ENCODE data around the gene TSKS. TPM values are rescaled to one million over a fixed set of nuclear protein-coding genes. Genes with fewer than 3 reads are reported as not detected.
A peak's percentile ranks its signal among the peaks of the same experiment; 100 is the strongest.

TSKS gene
- total and polyA plus RNA-seq, 3 experiments from 2014 or later, result 0.42 to 0.79 TPM; not detected in 1

DNA sequence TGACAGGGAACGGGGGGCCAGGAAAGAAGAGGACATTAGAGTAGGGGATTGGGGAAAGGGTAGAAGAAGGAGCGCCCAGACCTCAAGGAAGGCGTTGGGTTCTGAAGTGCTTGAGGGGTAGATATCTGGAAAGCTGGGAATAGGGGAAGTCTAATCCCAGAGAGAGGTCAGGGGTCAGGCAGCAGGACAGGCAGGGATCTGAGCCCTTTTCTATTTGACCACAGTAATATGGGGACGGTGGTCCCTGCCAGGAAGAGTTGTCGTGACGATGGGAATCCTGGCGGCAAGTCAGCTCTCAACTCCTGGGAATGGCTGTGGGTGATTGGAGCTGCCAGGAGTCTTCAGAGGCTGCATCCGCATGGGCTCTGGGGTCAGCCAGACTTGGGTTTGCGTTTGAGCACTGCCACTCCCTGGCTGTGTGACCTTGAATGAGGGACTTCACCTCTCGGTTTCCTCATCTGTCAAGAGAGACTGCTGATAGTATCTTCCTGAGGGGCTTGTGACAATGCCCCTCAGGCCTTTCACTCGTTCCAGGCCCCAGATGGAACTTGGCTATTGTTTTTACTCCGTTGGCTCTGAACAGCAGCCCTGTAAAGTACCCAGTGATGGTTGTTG is 5.0 kb upstream of the TSKS start:
- CTCF ChIA-PET, result no interaction called here
- H3K4me1 ChIP-seq (ENCODE audit: insufficient read depth, low read length), result peaks cover 25% of the 10 kb centered on the region
- peak overlapping the region; percentile 79 for H3K27ac ChIP-seq (ENCODE audit: low read depth, low read length)
- no peaks in the 10 kb centered on the region for H3K9me3 Mint-ChIP-seq
- H3K27me3 ChIP-seq (ENCODE audit: insufficient read depth, low read length, poor library complexity, severe bottlenecking), result no peaks in the 10 kb centered on the region
- DNase-seq, result no peak
- no peaks in the 10 kb centered on the region for H3K27me3 Mint-ChIP-seq
- peaks cover 0 to 16% (median 0%) of the 10 kb centered on the region in 3 donors for H3K36me3 Mint-ChIP-seq
- H3K36me3 ChIP-seq (ENCODE audit: insufficient read depth, low read length), result no peaks in the 10 kb centered on the region
- H3K4me1 Mint-ChIP-seq, result peaks cover 43 to 51% (median 48%) of the 10 kb centered on the region in 3 donors
- H3K9me3 ChIP-seq (ENCODE audit: low read length), result no peaks in the 10 kb centered on the region
- peak overlapping the region; percentile 82 for H3K4me3 ChIP-seq (ENCODE audit: low read length)
- POLR2A ChIA-PET, result interaction anchor here (0.6 kb wide), 1 partner anchor 40 kb away, joined by 3 read pairs; no protein-coding TSS in a partner anchor
- H3K4me3 Mint-ChIP-seq, result peak overlapping the region; percentile 89 to 95 (median 93)
- H3K27ac Mint-ChIP-seq, result peak overlapping the region in 7 of 8 donors; percentile 54 to 94 (median 91)

DNA sequence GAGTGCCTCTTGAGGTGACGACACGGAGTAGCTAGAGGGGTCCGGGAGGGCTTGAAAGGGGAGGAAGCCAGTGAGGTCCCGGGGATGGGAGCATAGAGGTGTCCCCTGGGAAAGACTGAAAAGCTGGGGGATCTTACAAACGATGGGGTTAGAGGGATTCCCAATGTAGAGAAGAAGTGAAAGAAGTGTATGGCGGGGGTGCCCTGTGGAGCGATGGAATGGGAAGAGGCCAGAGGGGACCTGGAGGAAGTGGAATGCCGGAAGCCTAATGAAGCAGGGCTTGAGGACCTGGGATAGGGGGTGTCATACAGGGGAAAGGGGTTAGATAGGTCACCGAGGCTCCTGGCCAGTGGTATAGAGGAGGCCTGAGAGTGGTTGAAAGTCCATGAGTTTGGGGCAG is 4.3 kb upstream of the TSKS start:
- Histone ChIP-seq H3K27ac (ENCODE audit: low read depth, low read length) (peak overlapping the region; percentile 79), H3K4me3 (ENCODE audit: low read length) (peak overlapping the region; percentile 82), H3K27me3 (ENCODE audit: insufficient read depth, low read length, poor library complexity, severe bottlenecking) (no peaks in the 10 kb centered on the region), H3K4me1 (ENCODE audit: insufficient read depth, low read length) (peaks cover 25% of the 10 kb centered on the region), H3K9me3 (ENCODE audit: low read length) (no peaks in the 10 kb centered on the region), H3K36me3 (ENCODE audit: insufficient read depth, low read length) (no peaks in the 10 kb centered on the region)
- no peaks in the 10 kb centered on the region for H3K27me3 Mint-ChIP-seq
- no peaks in the 10 kb centered on the region for H3K9me3 Mint-ChIP-seq
- peak overlapping the region; percentile 89 to 95 (median 93) for H3K4me3 Mint-ChIP-seq
- peak in 1 of 5 donors; percentile 10 for DNase-seq
- H3K4me1 Mint-ChIP-seq, result peaks cover 40 to 48% (median 47%) of the 10 kb centered on the region in 3 donors
- H3K36me3 Mint-ChIP-seq, result peaks cover 0 to 13% (median 0%) of the 10 kb centered on the region in 3 donors
- ChIA-PET POLR2A (interaction anchor here (0.5 to 1.1 kb wide), 8 partner anchors 14 to 750 kb away, joined by 3 to 8 read pairs (median 3); partner anchors contain the start of genes AKT1S1, PRMT1 and TBC1D17), CTCF (interaction anchor here (1.0 to 1.3 kb wide), 3 partner anchors 45 to 102 kb away, joined by 4 to 5 read pairs (median 4); partner anchors contain the start of gene FUZ)
- H3K27ac Mint-ChIP-seq, result peak overlapping the region; percentile 77 to 97 (median 92)

DNA sequence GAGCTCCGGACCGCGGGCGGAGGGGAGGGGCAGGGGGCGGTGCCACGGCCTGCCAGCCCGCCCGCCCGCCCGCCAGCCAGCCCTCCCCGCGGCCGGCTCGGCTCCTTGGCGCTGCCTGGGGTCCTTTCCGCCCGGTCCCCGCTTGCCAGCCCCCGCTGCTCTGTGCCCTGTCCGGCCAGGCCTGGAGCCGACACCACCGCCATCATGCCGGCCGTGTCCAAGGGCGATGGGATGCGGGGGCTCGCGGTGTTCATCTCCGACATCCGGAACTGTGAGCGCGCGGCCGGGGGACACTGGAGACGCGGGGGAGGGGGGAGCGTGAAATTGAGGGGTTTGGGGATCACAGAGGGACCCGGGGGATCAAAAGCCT is 3.8 kb upstream of the TSKS start, which contains the start of gene AP2A1:
AP2A1 (plus strand) TSS at position 72 of the 370 bp plus-strand sequence; CDS start at position 205, 133 bp downstream.
- H3K27ac Mint-ChIP-seq, result peak within 1 kb of the TSS; percentile 77 to 99 (median 96)
- peaks cover 40 to 48% (median 47%) of the 10 kb centered on the region in 3 donors for H3K4me1 Mint-ChIP-seq
- H3K4me3 Mint-ChIP-seq, result peak within 1 kb of the TSS; percentile 89 to 95 (median 94)
- ChIA-PET POLR2A (interaction anchor here (0.5 to 1.1 kb wide), 13 partner anchors 14 to 1148 kb away, joined by 3 to 8 read pairs (median 3); partner anchors contain the start of genes AKT1S1, PRMT1, RPL18 and SPHK2), CTCF (interaction anchor here (1.0 to 1.3 kb wide), 3 partner anchors 46 to 102 kb away, joined by 4 to 5 read pairs (median 4); partner anchors contain the start of gene FUZ)
- Histone ChIP-seq H3K27ac (ENCODE audit: low read depth, low read length) (peak within 1 kb of the TSS; percentile 84), H3K9me3 (ENCODE audit: low read length) (no peaks in the 10 kb centered on the region), H3K36me3 (ENCODE audit: insufficient read depth, low read length) (no peaks in the 10 kb centered on the region), H3K4me1 (ENCODE audit: insufficient read depth, low read length) (peaks cover 25% of the 10 kb centered on the region), H3K4me3 (ENCODE audit: low read length) (peak within 1 kb of the TSS; percentile 82), H3K27me3 (ENCODE audit: insufficient read depth, low read length, poor library complexity, severe bottlenecking) (no peaks in the 10 kb centered on the region)
- no peak for DNase-seq
- no peaks in the 10 kb centered on the region for H3K27me3 Mint-ChIP-seq
- peaks cover 0 to 13% (median 0%) of the 10 kb centered on the region in 3 donors for H3K36me3 Mint-ChIP-seq
- no peaks in the 10 kb centered on the region for H3K9me3 Mint-ChIP-seq

DNA sequence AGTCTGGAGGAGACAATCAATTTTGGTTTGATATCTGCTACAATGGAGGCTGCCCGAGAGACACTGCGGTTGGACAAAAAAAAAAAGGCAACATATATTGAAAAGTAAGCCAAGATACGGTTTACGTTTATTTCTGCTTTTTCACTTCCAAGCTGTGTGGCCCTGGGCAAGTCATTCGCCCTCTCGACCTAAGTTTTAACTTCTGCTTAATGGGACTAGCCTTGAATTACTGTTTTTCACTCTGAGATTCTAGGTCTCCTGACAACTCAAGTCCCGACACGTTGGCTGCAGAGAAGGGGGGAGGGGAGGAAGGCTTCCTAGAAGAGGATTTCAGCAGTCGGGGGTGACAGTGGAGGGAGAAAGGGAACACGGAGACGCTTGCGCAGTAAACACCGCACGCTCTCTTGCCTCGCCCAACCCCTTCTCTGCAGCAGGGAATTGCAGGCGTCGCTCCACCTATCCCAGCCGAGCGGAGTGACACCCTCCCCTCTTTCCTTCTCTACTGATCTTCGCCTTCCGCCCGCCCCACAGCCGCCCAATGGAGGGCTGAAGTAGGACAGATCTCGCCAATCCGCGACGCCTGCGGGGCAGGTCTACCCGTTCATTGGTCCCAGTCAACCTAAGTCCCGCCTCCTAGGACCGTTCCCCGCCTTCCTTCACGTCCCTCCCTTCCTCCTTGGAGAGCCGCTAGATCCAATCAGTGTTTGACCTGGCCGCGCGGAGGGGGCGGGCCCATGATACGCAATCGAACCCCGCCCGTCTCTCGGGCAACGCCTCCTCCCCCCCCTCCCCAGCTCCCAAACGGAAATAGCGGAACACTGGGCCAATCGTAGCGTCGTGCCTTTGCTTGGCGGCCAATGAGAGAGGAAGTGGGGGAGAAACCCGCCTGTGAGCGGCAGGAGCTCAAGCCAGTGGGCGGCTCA is 3.2 kb upstream of the TSKS start:
- Mint-ChIP-seq H3K4me1 (peaks cover 36 to 44% (median 42%) of the 10 kb centered on the region in 3 donors), H3K27ac (peak overlapping the region; percentile 55 to 99 (median 94)), H3K27me3 (no peaks in the 10 kb centered on the region), H3K9me3 (no peaks in the 10 kb centered on the region), H3K36me3 (peaks cover 0 to 9% (median 0%) of the 10 kb centered on the region in 3 donors), H3K4me3 (peak overlapping the region; percentile 75 to 95 (median 94))
- ChIA-PET CTCF (interaction anchor here (1.0 to 1.3 kb wide), 3 partner anchors 47 to 103 kb away, joined by 4 to 5 read pairs (median 4); partner anchors contain the start of gene FUZ), POLR2A (interaction anchor here (0.5 to 1.4 kb wide), 14 partner anchors 15 to 1147 kb away, joined by 3 to 8 read pairs (median 3); partner anchors contain the start of genes AKT1S1, FUZ, PRMT1 and RPL18)
- Histone ChIP-seq H3K36me3 (ENCODE audit: insufficient read depth, low read length) (no peaks in the 10 kb centered on the region), H3K9me3 (ENCODE audit: low read length) (no peaks in the 10 kb centered on the region), H3K4me3 (ENCODE audit: low read length) (peak overlapping the region; percentile 75), H3K4me1 (ENCODE audit: insufficient read depth, low read length) (peaks cover 25% of the 10 kb centered on the region), H3K27ac (ENCODE audit: low read depth, low read length) (peak overlapping the region; percentile 84), H3K27me3 (ENCODE audit: insufficient read depth, low read length, poor library complexity, severe bottlenecking) (no peaks in the 10 kb centered on the region)
- peak; percentile 98 to 100 (median 100) for DNase-seq

DNA sequence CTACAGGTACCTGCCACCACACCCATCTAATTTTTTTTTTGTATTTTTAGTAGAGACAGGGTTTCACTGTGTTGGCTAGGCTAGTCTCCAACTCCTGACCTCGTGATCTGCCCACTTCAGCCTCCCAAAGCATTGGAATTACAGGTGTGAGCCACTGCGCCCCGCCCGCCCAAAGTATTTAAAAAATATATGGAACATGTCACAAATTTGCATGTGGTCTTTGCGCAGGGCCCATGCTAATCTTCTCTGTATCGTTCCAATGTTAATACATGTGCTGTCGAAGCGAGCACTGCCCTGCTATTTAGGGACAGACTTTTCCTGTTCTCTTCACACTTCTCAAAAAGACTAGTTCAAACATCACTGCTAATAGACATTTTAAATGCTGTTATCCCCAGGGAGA is 1.2 kb upstream of the TSKS start:
- Histone ChIP-seq H3K9me3 (ENCODE audit: low read length) (no peaks in the 10 kb centered on the region), H3K4me1 (ENCODE audit: insufficient read depth, low read length) (peaks cover 23% of the 10 kb centered on the region), H3K36me3 (ENCODE audit: insufficient read depth, low read length) (no peaks in the 10 kb centered on the region), H3K4me3 (ENCODE audit: low read length) (no peak overlapping the region), H3K27ac (ENCODE audit: low read depth, low read length) (no peak overlapping the region), H3K27me3 (ENCODE audit: insufficient read depth, low read length, poor library complexity, severe bottlenecking) (no peaks in the 10 kb centered on the region)
- Mint-ChIP-seq H3K4me3 (peak overlapping the region in 3 of 7 donors; percentile 48 to 66 (median 54)), H3K4me1 (peaks cover 28 to 30% (median 29%) of the 10 kb centered on the region in 3 donors), H3K27ac (peak overlapping the region in 1 of 8 donors; percentile 57), H3K9me3 (no peaks in the 10 kb centered on the region), H3K27me3 (no peaks in the 10 kb centered on the region), H3K36me3 (peaks cover 0 to 3% (median 0%) of the 10 kb centered on the region in 3 donors)
- ChIA-PET POLR2A (no interaction called here), CTCF (interaction anchor here (0.7 kb wide), 1 partner anchor 80 kb away, joined by 3 read pairs; no protein-coding TSS in a partner anchor)
- DNase-seq, result no peak

DNA sequence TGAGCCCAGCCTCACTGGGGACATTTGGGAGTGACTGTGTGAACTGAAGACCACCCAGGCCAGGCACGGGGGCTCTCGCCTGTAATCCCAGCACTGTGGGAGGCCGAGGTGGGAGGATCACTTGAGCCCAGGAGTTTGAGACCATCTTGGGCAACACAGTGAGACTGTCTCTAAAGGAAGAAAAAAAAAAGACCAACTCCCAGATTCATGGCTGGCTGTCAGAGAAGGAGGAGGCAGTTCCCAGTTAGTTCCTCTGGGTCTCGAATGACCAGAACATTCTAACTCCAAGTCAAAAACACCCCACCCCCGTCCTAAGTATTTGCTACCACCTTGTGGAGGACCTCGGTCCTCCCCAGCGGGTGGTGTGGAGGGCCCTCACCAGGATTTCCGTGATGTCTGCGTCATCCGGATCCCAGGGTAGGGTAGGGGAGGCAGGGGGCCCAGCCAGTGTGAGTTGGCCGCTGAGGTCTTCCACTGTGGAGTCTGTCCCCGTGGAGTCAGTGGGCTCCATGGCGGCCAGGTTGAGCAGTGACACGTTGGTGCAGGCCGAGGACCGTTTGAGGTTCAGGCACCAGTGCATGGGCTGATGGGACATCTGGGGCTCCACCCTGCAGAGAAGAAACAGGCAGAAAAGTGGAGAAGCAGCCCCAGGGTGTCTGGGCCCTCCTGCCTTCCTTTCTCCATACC is 1.3 kb downstream of the TSKS start:
- H3K4me3 ChIP-seq (ENCODE audit: low read length), result no peak overlapping the region
- no peaks in the 10 kb centered on the region for H3K9me3 ChIP-seq (ENCODE audit: low read length)
- H3K4me1 ChIP-seq (ENCODE audit: insufficient read depth, low read length), result peaks cover 8% of the 10 kb centered on the region
- ChIA-PET POLR2A (no interaction called here), CTCF (no interaction called here)
- no peaks in the 10 kb centered on the region for H3K9me3 Mint-ChIP-seq
- H3K27ac ChIP-seq (ENCODE audit: low read depth, low read length), result peak overlapping the region; percentile 51
- no peak for DNase-seq
- H3K4me3 Mint-ChIP-seq, result peak overlapping the region in 1 of 7 donors; percentile 26
- H3K36me3 ChIP-seq (ENCODE audit: insufficient read depth, low read length), result no peaks in the 10 kb centered on the region
- peaks cover 8 to 10% (median 8%) of the 10 kb centered on the region in 3 donors for H3K4me1 Mint-ChIP-seq
- peaks cover 0 to 3% of the 10 kb centered on the region in 2 donors for H3K27me3 Mint-ChIP-seq
- H3K36me3 Mint-ChIP-seq, result peaks cover 0 to 3% (median 0%) of the 10 kb centered on the region in 3 donors
- H3K27me3 ChIP-seq (ENCODE audit: insufficient read depth, low read length, poor library complexity, severe bottlenecking), result no peaks in the 10 kb centered on the region
- peak overlapping the region in 2 of 8 donors; percentile 21 to 27 for H3K27ac Mint-ChIP-seq

DNA sequence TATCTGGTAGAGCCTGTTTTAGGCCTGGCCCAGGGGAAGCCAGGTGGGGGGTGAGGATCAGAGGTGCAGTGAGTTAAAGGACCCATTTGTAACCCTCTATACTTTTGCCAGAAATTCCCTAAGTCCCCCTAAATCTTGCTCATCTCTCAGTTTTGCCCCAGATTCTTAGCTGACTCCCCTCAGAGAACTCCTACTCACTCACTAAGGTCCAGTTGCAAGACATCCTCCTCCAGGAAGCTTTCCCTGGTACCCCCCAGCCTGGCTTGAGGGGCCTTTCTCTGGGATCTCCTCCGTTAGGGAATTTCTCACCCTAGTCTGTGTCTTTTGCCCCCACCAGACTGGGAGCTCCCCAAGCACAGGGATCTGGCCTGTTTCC is 1.9 kb downstream of the TSKS start:
- Mint-ChIP-seq H3K9me3 (peaks cover 0 to under 1% (median 0%) of the 10 kb centered on the region in 5 donors), H3K4me3 (no peak overlapping the region), H3K36me3 (peaks cover 0 to 2% (median 0%) of the 10 kb centered on the region in 3 donors), H3K27me3 (peaks cover 0 to 3% of the 10 kb centered on the region in 2 donors), H3K4me1 (peaks cover 4 to 7% (median 6%) of the 10 kb centered on the region in 3 donors), H3K27ac (peak overlapping the region in 1 of 8 donors; percentile 27)
- H3K9me3 ChIP-seq (ENCODE audit: low read length), result no peaks in the 10 kb centered on the region
- ChIA-PET POLR2A (no interaction called here), CTCF (interaction anchor here (0.9 kb wide), 1 partner anchor 44 kb away, joined by 3 read pairs; no protein-coding TSS in a partner anchor)
- H3K4me1 ChIP-seq (ENCODE audit: insufficient read depth, low read length), result peaks cover 8% of the 10 kb centered on the region
- H3K27me3 ChIP-seq (ENCODE audit: insufficient read depth, low read length, poor library complexity, severe bottlenecking), result no peaks in the 10 kb centered on the region
- H3K4me3 ChIP-seq (ENCODE audit: low read length), result no peak overlapping the region
- peak overlapping the region; percentile 51 for H3K27ac ChIP-seq (ENCODE audit: low read depth, low read length)
- no peak for DNase-seq
- H3K36me3 ChIP-seq (ENCODE audit: insufficient read depth, low read length), result no peaks in the 10 kb centered on the region

Data from CD8-positive, alpha-beta memory T cell (primary cell).